OCI-LY3 (cell line): ENCODE data around the gene SFT2D1.

ENCODE experiments used
- H2AFZ ChIP-seq: fragments of 200-600, 300-600 bp; shearing (Covaris generic); 2 replicates; pipeline ENCODE4 v1.6.0; 2014; ENCODE audit warnings: antibody characterized with exemption, low read depth, low read length
- H3K27ac ChIP-seq: fragments of 200-600, 300-600 bp; sonication (generic); 2 replicates; pipeline ENCODE4 v1.5.1; 2014; ENCODE audit warnings: mild to moderate bottlenecking, low read length, moderate library complexity, mixed read lengths
- H3K27me3 ChIP-seq: fragments of 200-600, 300-600 bp; sonication (generic); 2 replicates; pipeline ENCODE4 v1.6.1; 2014; ENCODE audit warnings: low read depth, low read length, mixed read lengths
- H3K36me3 ChIP-seq: fragments of 200-600, 300-600 bp; sonication (generic); replicated peaks from 2 replicates; pipeline ENCODE3; 2014; ENCODE audit warnings: low read depth, low read length, mixed read lengths
- H3K4me1 ChIP-seq: fragments of 300-600, 200-600 bp; sonication (generic); 2 replicates; pipeline ENCODE4 v1.6.1; 2014; ENCODE audit warnings: low read length, mixed read lengths
- H3K4me2 ChIP-seq: fragments of 200-600, 300-600 bp; sonication (generic); 2 replicates; pipeline ENCODE4 v1.6.1; 2014; ENCODE audit warnings: low read length, mixed read lengths
- H3K4me3 ChIP-seq: fragments of 300-600, 200-600 bp; sonication (generic); 2 replicates; pipeline ENCODE4 v1.5.1; 2014; ENCODE audit warnings: antibody characterized with exemption, mild to moderate bottlenecking, low read length, moderate library complexity
- H3K79me2 ChIP-seq: fragments of 300-600, 200-600 bp; shearing (Covaris generic); 2 replicates; pipeline ENCODE4 v1.6.1; 2014; ENCODE audit warnings: mild to moderate bottlenecking, low read length, mixed read lengths
- H3K9ac ChIP-seq: fragments of 300-600, 200-600 bp; shearing (Covaris generic); 2 replicates; pipeline ENCODE4 v1.6.0; 2014; ENCODE audit warnings: mild to moderate bottlenecking, low read length, moderate library complexity
- H3K9me3 ChIP-seq: fragments of 200-600, 300-600 bp; shearing (Covaris generic); 2 replicates; pipeline ENCODE4 v1.6.1; 2014; ENCODE audit warnings: low read length, mixed read lengths; ENCODE audit not compliant: insufficient read depth
- H4K20me1 ChIP-seq: fragments of 200-600, 300-600 bp; sonication (generic); 2 replicates; pipeline ENCODE4 v1.6.1; 2016; ENCODE audit warnings: low read length, mixed read lengths; ENCODE audit not compliant: insufficient read depth
- CTCF ChIP-seq: fragments of 200-600, 300-600 bp; sonication (generic); IDR thresholded peaks from 2 replicates; pipeline ENCODE4 v1.5.1; 2014; ENCODE audit warnings: antibody characterized with exemption, low read length, low read depth
- EZH2phosphoT487 ChIP-seq: fragments of 200-600 bp; shearing (Covaris generic); IDR thresholded peaks from 2 replicates; pipeline ENCODE4 v1.6.1; 2018; ENCODE audit warnings: antibody characterized with exemption, mixed run types, low read depth

Gene SFT2D1

GRCh38 chr6:166361077-166361429, 18.7 kb upstream of the SFT2D1 start:
- no peaks in the 10 kb centered on the region for H3K79me2 ChIP-seq
- H3K27me3 ChIP-seq: no peaks in the 10 kb centered on the region
- no peak overlapping the region for H3K4me2 ChIP-seq
- no peak overlapping the region for H3K9ac ChIP-seq
- H3K9me3 ChIP-seq: no peaks in the 10 kb centered on the region
- H4K20me1 ChIP-seq: no peaks in the 10 kb centered on the region
- no peaks in the 10 kb centered on the region for H3K36me3 ChIP-seq
- no peak overlapping the region for H2AFZ ChIP-seq
- TF ChIP-seq EZH2phosphoT487 (no peak), CTCF (no peak)
- H3K4me3 ChIP-seq: no peak overlapping the region
- H3K27ac ChIP-seq: no peak overlapping the region
- H3K4me1 ChIP-seq: no peaks in the 10 kb centered on the region

GRCh38 chr6:166360243-166361076, 18.1 kb upstream of the SFT2D1 start:
- no peak overlapping the region for H3K4me3 ChIP-seq
- H3K9ac ChIP-seq: no peak overlapping the region
- H3K9me3 ChIP-seq: no peaks in the 10 kb centered on the region
- H3K4me2 ChIP-seq: no peak overlapping the region
- no peaks in the 10 kb centered on the region for H3K4me1 ChIP-seq
- H3K79me2 ChIP-seq: no peaks in the 10 kb centered on the region
- H3K36me3 ChIP-seq: no peaks in the 10 kb centered on the region
- TF ChIP-seq CTCF: no peak
- TF ChIP-seq EZH2phosphoT487: no peak
- H3K27me3 ChIP-seq: no peaks in the 10 kb centered on the region
- H4K20me1 ChIP-seq: no peaks in the 10 kb centered on the region
- no peak overlapping the region for H2AFZ ChIP-seq
- H3K27ac ChIP-seq: no peak overlapping the region

- Histone ChIP-seq H3K4me1 (peaks cover 8% of the 10 kb centered on the region), H3K4me2 (no peak overlapping the region), H3K36me3 (no peaks in the 10 kb centered on the region), H2AFZ (no peak overlapping the region), H3K27me3 (no peaks in the 10 kb centered on the region), H3K79me2 (no peaks in the 10 kb centered on the region), H3K9me3 (no peaks in the 10 kb centered on the region), H4K20me1 (no peaks in the 10 kb centered on the region), H3K4me3 (no peak overlapping the region), H3K9ac (no peak overlapping the region), H3K27ac (no peak overlapping the region)
- no peak for TF ChIP-seq CTCF
- no peak for TF ChIP-seq EZH2phosphoT487
Observed at GRCh38 chr6:166355552-166355951, 13.2 kb upstream of the SFT2D1 start.

GRCh38 chr6:166354965-166355364, 12.6 kb upstream of the SFT2D1 start:
- H3K4me3 ChIP-seq: no peak overlapping the region
- H3K27ac ChIP-seq: no peak overlapping the region
- H3K9ac ChIP-seq: no peak overlapping the region
- H3K4me2 ChIP-seq: no peak overlapping the region
- no peaks in the 10 kb centered on the region for H3K27me3 ChIP-seq
- H3K9me3 ChIP-seq: no peaks in the 10 kb centered on the region
- no peak overlapping the region for H2AFZ ChIP-seq
- no peaks in the 10 kb centered on the region for H3K36me3 ChIP-seq
- H3K4me1 ChIP-seq: peaks cover 8% of the 10 kb centered on the region
- no peaks in the 10 kb centered on the region for H3K79me2 ChIP-seq
- H4K20me1 ChIP-seq: no peaks in the 10 kb centered on the region
- TF ChIP-seq CTCF (no peak), EZH2phosphoT487 (no peak)
